GM10266 (cell line): ENCODE measurements around the gene CPD.

Experiments
- DNase-seq: peaks from one replicate; pipeline ENCODE4 v3.0.0; 2012; ENCODE audit errors: extremely low spot score
- TF ChIP-seq, protein P1 (sequence below): IDR thresholded peaks from 2 replicates; pipeline ENCODE4 v1.5.1; 2012; ENCODE audit warnings: mild to moderate bottlenecking, low read depth; ENCODE audit not compliant: control insufficient read depth, insufficient read depth; ENCODE audit errors: missing control alignments

Gene CPD

DNA sequence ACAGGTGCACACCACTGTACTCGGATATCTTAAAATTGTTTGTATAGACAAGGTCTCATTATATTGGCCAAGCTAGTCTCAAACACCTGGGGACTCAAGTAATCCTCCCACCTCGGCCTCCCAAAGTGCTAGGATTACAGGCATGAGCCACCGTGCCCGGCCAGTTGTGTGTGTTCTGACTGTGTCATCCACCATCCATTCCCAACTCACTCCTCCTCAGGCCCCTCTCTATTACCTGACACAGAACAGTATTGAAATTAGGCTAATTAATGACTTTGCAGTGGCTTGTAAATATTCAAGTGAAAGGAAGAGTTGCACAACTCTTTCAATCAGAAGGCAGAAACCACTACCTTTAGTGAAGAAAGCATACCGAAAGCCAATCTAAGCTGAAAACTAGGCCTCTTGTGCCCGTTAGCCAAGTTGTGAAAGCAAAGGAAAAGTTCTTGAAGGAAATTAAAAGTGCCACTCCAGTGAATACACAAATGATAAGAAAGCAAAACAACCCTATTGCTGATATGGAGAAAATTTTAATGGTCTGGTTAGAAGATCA is 127.2 kb downstream of the CPD start:
- no peak for DNase-seq
- TF ChIP-seq, protein P1, sequence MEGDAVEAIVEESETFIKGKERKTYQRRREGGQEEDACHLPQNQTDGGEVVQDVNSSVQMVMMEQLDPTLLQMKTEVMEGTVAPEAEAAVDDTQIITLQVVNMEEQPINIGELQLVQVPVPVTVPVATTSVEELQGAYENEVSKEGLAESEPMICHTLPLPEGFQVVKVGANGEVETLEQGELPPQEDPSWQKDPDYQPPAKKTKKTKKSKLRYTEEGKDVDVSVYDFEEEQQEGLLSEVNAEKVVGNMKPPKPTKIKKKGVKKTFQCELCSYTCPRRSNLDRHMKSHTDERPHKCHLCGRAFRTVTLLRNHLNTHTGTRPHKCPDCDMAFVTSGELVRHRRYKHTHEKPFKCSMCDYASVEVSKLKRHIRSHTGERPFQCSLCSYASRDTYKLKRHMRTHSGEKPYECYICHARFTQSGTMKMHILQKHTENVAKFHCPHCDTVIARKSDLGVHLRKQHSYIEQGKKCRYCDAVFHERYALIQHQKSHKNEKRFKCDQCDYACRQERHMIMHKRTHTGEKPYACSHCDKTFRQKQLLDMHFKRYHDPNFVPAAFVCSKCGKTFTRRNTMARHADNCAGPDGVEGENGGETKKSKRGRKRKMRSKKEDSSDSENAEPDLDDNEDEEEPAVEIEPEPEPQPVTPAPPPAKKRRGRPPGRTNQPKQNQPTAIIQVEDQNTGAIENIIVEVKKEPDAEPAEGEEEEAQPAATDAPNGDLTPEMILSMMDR: no peak

DNA sequence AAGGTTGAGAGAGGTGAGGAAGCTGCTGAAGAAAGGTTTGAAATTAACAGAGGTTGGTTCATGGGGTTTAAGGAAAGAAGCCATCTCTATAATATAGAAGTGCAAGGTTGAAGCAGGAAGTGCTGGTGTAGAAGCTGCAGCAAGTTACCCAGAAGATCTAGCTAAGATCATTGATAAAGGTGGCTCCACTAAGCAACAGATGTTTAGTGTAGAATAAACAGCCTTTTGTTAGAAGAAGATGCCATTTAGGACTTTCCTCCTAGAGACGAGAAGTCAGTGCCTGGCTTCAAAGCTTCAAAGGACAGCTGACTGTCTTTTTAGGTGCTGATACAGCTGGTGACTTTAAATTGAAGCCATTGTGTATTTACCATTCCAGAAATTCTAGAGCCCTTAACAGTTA is 127.8 kb downstream of the CPD start:
- TF ChIP-seq, protein P1: no peak
- DNase-seq: no peak

DNA sequence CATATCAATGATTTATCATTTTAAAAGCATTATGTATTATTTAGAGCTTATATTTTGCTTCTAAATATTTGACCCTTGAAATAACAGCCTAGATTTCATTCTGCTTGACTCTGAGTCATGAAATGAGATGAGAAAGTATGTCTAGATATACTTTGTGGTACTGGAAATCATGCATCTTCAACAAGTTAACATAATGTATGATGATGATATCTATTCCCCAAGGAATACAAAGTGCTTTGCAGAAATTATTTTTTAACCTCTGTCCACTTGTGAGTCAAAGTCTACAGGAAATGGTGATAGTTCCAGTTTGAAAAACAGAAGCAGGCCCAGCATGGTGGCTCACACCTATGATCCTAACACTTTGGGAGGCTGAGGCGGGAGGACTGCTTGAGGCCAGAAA is 134.6 kb downstream of the CPD start:
- DNase-seq: no peak
- TF ChIP-seq, protein P1: no peak

DNA sequence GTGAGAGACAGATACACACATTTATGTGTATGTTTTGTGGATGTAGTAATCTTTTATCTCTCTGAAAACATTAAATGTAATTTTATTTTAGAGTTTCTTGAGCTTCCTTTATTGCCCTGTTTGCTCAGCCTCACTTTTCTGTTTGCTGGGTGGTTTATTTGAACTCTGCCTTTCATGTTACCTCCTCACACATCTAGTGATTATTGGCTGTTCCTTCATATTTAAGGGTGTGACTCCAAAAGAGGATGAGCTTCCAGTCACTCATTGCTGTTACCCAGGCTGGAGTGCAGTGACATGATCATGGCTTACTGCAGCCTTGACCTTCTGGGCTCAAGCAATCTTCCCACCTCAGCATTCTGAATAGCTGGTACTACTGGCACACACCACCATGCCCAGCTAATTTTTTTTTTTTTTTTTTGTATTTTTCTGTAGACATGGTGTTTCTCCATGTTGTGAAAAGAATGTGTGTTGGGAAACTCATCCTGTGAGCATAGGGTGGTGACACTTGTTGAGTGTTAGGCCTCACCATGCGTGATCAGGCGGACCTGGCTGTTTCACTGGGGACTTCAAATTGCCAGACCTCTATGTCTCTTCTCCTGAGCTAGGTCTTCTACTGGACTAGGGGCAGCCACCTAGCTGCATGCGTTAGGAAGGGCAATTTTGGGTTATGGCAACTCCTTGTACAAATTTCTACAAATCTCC is 136.3 kb downstream of the CPD start:
- TF ChIP-seq, protein P1: no peak
- no peak for DNase-seq

DNA sequence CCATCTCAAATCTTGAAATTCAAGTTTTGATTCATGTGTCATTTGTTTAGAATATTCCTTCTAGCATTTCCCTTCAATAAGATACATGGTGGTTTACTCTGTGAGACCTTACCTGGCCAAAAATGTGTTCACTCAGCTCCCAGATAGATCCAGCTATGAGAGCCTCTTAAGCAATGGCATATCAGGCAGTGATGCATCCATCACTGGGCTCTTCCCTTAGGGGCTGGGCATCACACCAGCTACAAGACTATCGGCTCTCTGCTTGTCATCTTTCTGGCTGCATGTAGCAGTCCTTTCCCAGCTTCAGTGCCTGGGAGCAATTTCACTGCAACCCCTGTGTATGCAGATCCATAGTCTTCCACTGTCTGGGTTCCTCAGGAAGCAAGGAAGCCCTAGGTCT is 139.1 kb downstream of the CPD start:
- TF ChIP-seq, protein P1: no peak
- no peak for DNase-seq

DNA sequence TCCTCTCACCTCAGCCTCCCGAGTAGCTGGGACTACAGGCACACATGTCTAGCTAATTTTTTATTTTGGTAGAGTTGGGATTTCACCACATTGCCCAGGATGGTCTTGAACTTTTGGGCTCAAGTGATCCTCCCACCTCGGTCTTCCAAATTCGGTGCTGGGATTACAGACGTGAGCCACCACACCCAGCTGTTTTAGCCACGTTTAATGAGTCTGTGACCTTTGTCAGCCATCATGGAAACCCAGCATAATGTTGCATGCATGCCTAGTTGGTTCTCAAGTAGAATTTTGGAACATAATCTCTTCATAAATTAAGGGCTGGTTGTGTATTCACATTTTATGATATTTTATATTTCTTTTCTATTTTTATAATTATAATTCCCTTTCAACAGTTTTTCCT is 140.4 kb downstream of the CPD start:
- DNase-seq: no peak
- TF ChIP-seq, protein P1: no peak
